HG03159 (cell line): ENCODE measurements around the gene ATG7.
"Not testable (repeated sequence)": the region's sequence is repeated elsewhere in the genome, so short reads cannot be mapped to it uniquely, and the experiment has no call there.

ENCODE experiments used
- ATAC-seq: cut with Tn5 transposase; IDR thresholded peaks from one replicate; pipeline ENCODE4 v1.9.1; 2021; ENCODE audit warnings: mild to moderate bottlenecking, moderate library complexity; ENCODE audit not compliant: unreplicated experiment

Gene ATG7

GRCh38 chr3:11384074-11384473 is 111.9 kb downstream of the ATG7 start:
- ATAC-seq: no peak

DNA sequence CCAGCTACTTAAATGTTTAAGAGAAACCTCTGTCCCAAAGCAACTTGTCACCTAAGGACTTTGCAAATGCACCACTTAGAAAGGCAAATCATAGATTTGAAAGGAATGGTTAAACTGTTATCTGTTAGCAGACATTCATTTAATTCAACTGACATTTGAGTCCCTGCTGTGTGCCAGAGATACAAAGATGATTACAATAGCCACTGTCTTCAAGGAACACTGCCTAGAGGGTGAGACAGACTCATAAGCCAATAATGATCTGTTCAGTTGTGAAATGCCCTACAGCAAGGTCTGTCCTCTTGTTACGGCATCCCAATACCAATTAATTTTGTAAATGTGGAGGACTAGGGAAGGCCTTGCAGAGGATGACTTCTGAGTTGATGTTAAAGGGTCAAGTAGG is 113.1 kb downstream of the ATG7 start:
- ATAC-seq: no peak

GRCh38 chr3:11385891-11386290 is 113.7 kb downstream of the ATG7 start:
- no peak for ATAC-seq

DNA sequence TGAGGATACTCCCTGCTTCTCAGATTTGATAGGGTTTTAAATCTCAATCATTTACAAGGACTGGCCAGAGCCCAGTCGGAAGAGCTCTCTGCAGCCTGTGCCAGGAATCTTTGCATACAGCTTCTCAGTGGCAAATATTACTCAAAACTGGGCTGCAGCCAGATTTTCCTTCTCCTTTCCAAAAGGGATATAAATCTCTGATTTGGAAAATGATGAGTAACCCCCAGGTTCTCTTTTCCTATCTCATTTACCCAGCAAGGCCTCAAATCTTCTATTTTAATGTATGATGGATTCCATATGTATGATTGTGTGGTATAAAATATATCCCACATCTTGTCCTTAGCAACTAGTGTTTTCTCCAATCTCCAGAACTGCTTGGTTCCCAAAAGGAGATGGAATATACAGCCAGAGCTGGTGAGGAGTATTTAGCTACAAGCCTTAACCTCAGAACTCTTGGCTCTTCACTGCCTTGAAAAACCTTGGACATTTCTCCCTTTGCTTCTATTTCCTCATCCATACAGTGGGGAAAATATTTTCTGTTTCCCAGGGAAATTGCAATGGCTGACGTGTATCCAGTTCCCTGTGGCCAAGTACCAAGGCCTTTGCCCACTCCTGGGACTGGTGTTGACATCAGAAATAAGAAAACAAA is 114.4 kb downstream of the ATG7 start:
- no peak for ATAC-seq

- ATAC-seq: no peak
These were observed 117.4 kb downstream of the ATG7 start for GRCh38 chr3:11389386-11390268.

DNA sequence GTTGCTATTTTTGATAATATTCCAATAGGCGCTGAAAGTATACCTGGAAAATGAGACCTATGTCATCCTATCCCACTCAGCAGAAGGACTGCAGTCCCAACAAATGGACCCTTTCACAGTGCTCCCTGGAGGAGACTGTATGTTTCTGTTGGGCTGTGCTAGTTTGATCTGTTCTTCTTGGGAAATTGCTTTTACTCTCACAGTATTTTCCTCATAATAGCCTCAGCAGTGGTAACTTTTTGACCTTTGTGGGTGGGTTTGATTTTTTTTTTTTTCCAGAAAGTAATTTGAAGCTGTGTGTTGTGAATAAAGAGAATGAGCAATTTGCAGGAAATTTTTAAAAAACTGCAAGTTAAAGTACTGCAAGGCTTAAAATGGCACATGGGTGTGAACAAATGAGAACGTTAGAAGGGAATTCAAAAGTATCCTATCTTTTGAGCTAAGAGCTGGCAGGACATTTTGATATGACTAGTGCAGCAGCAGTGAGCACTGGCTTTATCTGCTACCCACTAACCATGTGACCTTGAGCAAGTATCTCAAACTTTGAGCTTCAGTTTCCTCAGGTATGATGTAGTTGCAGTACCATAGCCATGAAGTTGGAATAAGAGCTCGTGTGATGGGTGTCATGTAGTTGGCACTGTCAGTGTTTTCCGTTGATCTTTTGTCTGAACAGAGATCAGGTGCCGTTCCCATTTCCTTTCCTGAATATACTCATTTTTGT is 118.4 kb downstream of the ATG7 start:
- ATAC-seq: no peak

DNA sequence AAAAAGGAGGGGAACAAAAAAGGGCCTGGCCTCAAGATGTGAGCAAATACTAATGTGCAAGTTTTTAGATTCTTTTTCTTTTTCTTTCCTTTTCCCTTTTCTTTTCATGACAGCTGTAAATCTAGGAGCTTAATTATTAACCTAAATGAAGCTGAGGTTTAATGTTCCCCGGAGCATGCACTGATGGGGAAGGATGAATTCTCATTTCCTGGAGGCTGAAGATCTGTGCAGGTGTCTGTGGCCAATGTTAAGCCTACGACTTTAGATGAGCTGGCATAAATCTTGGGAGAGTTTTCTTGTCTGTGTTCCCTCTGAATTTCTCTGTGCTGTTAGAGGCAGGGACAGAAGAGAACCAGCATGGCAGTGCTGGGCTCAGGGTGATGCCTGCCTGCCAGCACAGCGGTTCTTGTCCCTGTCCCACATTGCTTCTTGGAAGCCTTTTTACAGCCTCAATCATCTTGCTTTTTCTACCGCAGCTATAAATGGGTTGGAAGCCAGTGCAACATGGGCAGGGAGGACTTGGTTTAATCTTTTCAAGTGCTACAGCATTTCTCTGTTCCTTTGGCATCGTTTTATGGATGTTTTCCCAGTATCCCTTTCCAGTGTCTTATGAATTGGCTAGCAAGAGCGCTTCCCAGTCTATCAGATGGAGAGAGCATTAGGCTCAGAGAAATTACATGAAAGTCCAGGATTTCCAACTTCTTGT is 119.1 kb downstream of the ATG7 start:
- ATAC-seq: no peak

- ATAC-seq: no peak
These were observed 120.0 kb downstream of the ATG7 start for GRCh38 chr3:11392014-11392859.

GRCh38 chr3:11392860-11393114 is 120.6 kb downstream of the ATG7 start:
- no peak for ATAC-seq

DNA sequence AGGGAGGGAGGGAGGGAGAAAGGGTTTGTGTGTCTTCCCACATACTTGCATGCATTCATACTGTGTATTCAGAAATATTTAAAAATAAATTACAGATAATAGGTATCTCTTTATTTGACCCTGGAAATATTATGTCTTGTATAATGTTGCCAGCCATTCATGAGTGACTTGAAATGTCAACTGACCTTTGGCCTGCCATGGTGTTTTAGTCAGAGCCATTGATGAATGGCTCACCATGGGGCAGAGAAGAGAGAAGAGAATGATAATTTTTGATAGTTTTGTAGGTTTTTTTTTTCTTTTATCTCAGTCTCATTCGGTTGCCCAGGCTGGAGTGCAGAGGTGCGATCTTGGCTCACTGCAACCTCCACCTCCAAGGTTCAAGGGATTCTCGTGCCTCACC is 121.2 kb downstream of the ATG7 start:
- ATAC-seq: no peak

DNA sequence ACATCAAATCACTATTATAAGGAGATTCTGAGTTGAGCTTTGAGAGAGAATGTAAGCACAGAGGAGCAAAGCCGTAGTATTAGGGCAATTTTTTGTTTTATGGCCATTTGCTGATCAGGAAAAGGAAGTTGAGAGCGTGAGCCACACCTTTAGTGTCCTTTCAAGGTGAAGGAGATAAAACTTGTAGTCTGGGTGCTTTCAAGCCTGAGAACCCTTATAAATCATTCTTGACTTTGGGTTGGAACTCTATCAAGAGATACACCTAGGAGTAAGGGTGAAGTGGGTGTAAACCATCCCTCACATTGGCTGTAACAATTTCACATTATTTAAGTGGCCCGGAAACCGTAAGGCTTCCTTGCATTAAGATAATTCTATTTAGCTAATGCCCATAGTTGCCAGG is 122.2 kb downstream of the ATG7 start:
- ATAC-seq: no peak

GRCh38 chr3:11400213-11400612 is 128.0 kb downstream of the ATG7 start:
- ATAC-seq: no peak

DNA sequence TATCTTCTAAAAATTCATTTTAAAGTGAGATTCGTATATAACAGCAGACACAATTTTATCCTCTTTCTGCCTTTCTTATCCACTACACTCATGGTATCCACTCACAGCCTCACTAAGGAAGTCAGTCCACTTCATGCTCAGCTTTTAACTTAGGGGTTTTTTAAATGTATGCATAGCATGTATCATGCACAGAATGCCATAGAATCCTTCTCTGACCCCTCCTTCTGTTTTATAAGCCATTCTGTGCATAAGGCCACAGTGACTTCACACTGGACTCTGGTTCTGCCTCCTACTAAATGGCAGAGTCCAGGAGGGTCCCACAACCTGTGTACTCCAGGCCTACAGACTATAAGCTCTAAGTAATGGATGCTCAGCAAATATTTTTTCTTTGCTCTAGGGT is 129.2 kb downstream of the ATG7 start:
- no peak for ATAC-seq

DNA sequence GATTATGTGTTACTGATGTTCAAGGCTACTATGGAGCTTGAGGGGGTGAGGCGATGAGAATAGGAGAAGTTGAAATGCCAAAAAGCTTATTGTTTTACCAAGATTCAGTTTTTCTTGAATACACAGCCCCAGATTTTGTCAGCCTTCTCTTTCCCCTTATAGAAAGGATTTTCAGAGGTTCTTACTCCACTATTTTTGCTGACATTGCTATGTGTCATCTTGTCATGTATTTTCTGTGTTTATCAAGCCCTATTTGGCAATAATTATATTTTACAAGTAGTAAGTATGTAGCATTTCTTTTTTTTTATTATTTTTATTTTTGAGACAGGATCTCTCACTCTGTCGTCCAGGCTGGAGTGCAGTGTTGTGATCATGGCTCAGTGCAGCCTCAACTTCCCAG is 133.1 kb downstream of the ATG7 start:
- ATAC-seq: no peak

DNA sequence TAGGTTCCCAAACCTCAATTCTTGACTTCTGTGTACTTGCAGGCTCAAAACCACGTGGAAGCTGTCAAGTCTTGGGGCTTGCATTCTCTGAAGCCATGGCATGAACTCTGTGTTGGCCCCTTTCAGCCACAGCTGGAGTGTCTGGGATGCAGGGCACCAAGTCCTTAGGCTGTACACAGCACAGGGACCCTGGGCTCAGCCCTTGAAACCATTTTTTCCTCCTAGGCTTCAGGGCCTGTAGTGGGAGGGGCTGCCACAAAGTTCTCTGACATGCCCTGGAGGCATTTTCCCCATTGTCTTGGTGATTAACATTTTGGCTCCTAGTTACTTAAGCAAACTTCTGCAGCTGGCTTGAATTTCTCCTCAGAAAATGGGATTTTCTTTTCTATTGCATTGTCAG is 135.4 kb downstream of the ATG7 start:
- ATAC-seq: no peak

GRCh38 chr3:11408324-11408859 is 136.2 kb downstream of the ATG7 start:
- not testable (repeated sequence) for ATAC-seq

- no peak for ATAC-seq
These were observed 138.4 kb downstream of the ATG7 start for GRCh38 chr3:11410564-11410963.

DNA sequence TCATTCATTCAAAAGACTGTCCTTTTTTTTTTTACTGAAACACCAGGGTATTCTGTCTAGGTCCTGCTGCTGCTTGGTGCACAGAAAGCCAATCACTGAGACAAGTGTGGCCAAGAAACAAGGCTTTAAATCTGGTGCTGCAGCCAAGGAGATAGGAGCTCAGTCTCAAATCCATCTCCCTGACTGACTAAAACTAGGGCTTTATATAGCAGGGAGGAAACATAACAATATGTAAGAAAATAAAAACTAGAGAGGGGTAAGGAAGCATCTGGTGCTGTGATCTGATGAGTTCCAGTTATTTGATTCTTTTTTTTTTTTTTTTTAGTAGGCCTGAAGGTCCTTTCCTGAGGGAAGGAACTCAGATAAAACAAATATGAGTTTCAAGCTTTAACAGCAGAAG is 139.8 kb downstream of the ATG7 start:
- ATAC-seq: no peak

GRCh38 chr3:11413071-11413470 is 140.9 kb downstream of the ATG7 start:
- ATAC-seq: no peak

- ATAC-seq: no peak
These were observed 142.9 kb downstream of the ATG7 start for GRCh38 chr3:11415099-11415498.
